Measurements from ENCODE around the gene RNF149. TPM values are rescaled to one million over a fixed set of nuclear protein-coding genes. Genes with fewer than 3 reads are reported as not detected.
"Not testable (repeated sequence)": the region's sequence is repeated elsewhere in the genome, so short reads cannot be mapped to it uniquely, and the experiment has no call there.

Gene RNF149
- total RNA-seq, 1 donor from 2014 or later, result 22.1 TPM

- intact Hi-C loops (cut with DNase I); DNase-seq (ENCODE audit: low spot score): not testable (repeated sequence)
Observed at GRCh38 chr2:101244373-101244772, 64.1 kb downstream of the RNF149 start.

GRCh38 chr2:101241158-101241557, 67.3 kb downstream of the RNF149 start:
- no peak for DNase-seq (ENCODE audit: low spot score)

GRCh38 chr2:101240694-101241093, 67.8 kb downstream of the RNF149 start:
- intact Hi-C loops (cut with DNase I); DNase-seq (ENCODE audit: low spot score): not testable (repeated sequence)

More at GRCh38 chr2:101241158-101241557, 67.3 kb downstream of the RNF149 start:
- intact Hi-C loops (cut with DNase I), result no loop called here

- DNase-seq (ENCODE audit: low spot score); intact Hi-C loops (cut with DNase I): not testable (repeated sequence)
Observed at GRCh38 chr2:101239760-101240118, 68.8 kb downstream of the RNF149 start.

GRCh38 chr2:101238930-101239759, 69.4 kb downstream of the RNF149 start:
- no peak for DNase-seq (ENCODE audit: low spot score)
- intact Hi-C loops (cut with DNase I), result no loop called here

- DNase-seq (ENCODE audit: low spot score); intact Hi-C loops (cut with DNase I): not testable (repeated sequence)
Observed at GRCh38 chr2:101237944-101238343, 70.6 kb downstream of the RNF149 start.

- intact Hi-C loops (cut with DNase I); DNase-seq (ENCODE audit: low spot score): not testable (repeated sequence)
Observed at GRCh38 chr2:101235956-101236355, 72.5 kb downstream of the RNF149 start.

- DNase-seq (ENCODE audit: low spot score), result no peak
- intact Hi-C loops (cut with DNase I), result no loop called here
Observed at GRCh38 chr2:101234169-101234938, 74.1 kb downstream of the RNF149 start.

GRCh38 chr2:101232770-101233169, 75.7 kb downstream of the RNF149 start:
- intact Hi-C loops (cut with DNase I), result no loop called here
- no peak for DNase-seq (ENCODE audit: low spot score)

- DNase-seq (ENCODE audit: low spot score), result no peak
- intact Hi-C loops (cut with DNase I), result no loop called here
Observed at GRCh38 chr2:101231937-101232730, 76.4 kb downstream of the RNF149 start.

- DNase-seq (ENCODE audit: low spot score), result no peak
- intact Hi-C loops (cut with DNase I), result no loop called here
Observed at GRCh38 chr2:101231240-101231639, 77.3 kb downstream of the RNF149 start.

GRCh38 chr2:101230541-101231001, 77.9 kb downstream of the RNF149 start:
- no peak for DNase-seq (ENCODE audit: low spot score)
- intact Hi-C loops (cut with DNase I), result no loop called here

Small RNA genes lying within 50 kb of the gene (microRNA-seq; reads per million reads assigned to microRNA genes)
- gene MIR5696, result not detected

Other genes with a start within 250 kb of the RNF149 start
- gene TBC1D8, start 157.3 kb downstream of the RNF149 start, total RNA-seq, result 52.3 TPM
- 46.2 TPM for gene CNOT11, start 55.8 kb downstream of the RNF149 start, total RNA-seq
- 0.81 TPM for gene CREG2, start 78.8 kb upstream of the RNF149 start, total RNA-seq
- gene RFX8, start 166.4 kb upstream of the RNF149 start, total RNA-seq, result not detected

Data from cardiac septum (tissue), 1 donor.